ENCODE measurements around the gene PBX3. TPM values are rescaled to one million over a fixed set of nuclear protein-coding genes. Genes with fewer than 3 reads are reported as not detected.

PBX3 gene
- total and polyA plus RNA-seq, 2 donors (not counting 1 experiment from before 2014, with no cell fraction given): 35.8 to 51.8 TPM

DNA sequence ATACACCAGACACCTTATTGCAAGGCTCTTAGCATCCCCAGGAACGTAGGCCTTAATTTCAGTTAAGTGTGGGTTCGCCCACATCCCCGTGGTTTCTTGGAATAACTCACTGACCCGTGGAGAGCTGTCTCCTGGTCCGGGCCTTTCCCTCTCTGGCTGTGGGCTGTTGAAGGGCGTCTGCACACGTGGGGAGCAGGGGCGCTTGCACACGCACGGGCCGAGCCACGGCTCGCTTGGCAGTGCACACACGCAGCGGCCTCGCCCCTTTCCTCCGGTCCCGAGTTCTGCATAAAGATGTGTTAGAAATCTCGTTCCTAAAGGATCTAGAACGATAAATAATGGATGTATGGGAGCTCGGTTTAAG is 141.9 kb downstream of the PBX3 start:
- DNase-seq (ENCODE audit: low read depth in 2 of 2): peak; percentile 46 to 56
- H3K4me1 ChIP-seq (ENCODE audit: control insufficient read depth, extremely low read depth, insufficient read depth, low read length): peaks cover 8% of the 10 kb centered on the region
- H3K9me3 ChIP-seq (ENCODE audit: control insufficient read depth, insufficient read depth, low read depth, low read length): no peaks in the 10 kb centered on the region
- H4K20me1 ChIP-seq (ENCODE audit: control insufficient read depth, extremely low read depth, insufficient read depth, low read length): no peaks in the 10 kb centered on the region
- peak overlapping the region; percentile 91 for H3K4me2 ChIP-seq (ENCODE audit: extremely low read depth, insufficient read depth, low read length)
- H3K9ac ChIP-seq (ENCODE audit: insufficient read depth, low read length): peak overlapping the region; percentile 66
- H3K27me3 ChIP-seq (ENCODE audit: control insufficient read depth, insufficient read depth, low read length): no peaks in the 10 kb centered on the region
- peak overlapping the region; percentile 34 for H2AFZ ChIP-seq (ENCODE audit: low read length)
- peak overlapping the region; percentile 66 for H3K27ac ChIP-seq (ENCODE audit: insufficient read depth, low read length)
- no peak for TF ChIP-seq EZH2 (IDR thresholded peaks at IDR 0.05; ENCODE audit: low read length, missing control alignments)
- no peak for TF ChIP-seq CTCF (conservative IDR thresholded peaks at IDR 0.05 in 1 of 2, IDR thresholded peaks at IDR 0.05 in 1 of 2; ENCODE audit: low read depth in 1 of 2, low read length in 2 of 2)
- H3K4me3 ChIP-seq (replicated peaks in 1 of 4; ENCODE audit: control extremely low read depth in 1 of 4, insufficient read depth in 1 of 4, low read depth in 3 of 4, low read length in 4 of 4): peak overlapping the region; percentile 51 to 61 (median 56)
- peaks cover 58% of the 10 kb centered on the region for H3K79me2 ChIP-seq (ENCODE audit: control insufficient read depth, insufficient read depth, low read length)
- H3K36me3 ChIP-seq (ENCODE audit: control insufficient read depth, insufficient read depth, low read length): no peaks in the 10 kb centered on the region

DNA sequence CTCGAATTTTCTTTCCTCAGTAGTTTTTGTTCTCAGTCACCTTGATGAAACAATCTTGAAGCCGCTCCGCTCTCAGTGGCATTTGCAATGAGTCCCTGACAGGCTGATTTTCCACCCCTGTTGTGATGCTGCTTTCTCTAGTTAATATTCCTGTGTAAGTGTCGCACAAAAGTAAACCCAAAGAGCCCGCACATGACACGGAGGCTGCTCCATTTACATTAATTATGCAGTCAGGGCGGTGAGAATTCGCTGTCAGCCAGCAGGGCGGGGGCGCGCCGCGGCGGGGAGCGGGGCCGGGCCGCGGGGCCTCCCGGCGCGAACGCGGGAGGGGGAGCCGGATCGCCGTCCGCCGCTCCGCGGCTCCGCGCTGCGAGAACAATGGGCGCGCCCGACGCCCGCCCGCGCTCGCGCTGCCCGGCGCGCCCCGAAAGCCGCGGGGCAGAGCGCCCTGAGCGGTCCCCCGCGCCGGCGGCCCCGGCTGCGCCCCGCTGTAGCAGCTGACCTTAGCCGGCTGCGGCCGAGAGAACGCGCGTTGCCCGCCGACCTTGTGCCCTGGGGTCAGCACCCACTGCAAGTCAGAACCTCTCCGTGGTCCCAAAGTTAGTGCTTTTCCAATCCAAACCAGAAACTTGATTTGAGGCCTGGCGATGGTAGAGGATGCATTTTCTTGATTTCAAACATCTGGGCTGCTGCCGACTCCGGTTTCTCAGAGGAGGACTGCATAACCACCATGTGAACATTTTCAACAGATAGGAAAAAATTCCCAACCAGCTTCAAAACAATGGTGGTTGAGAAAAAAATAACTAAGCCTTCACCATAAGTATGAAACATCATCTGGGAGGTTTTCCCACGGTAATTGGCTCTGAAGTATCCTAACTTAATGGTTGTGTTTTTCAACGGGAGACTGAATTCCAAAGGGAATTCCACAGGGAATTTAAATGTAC is 142.6 kb downstream of the PBX3 start:
- DNase-seq (ENCODE audit: low read depth in 2 of 2): peak; percentile 62 to 78
- Histone ChIP-seq H3K4me2 (ENCODE audit: extremely low read depth, insufficient read depth, low read length) (peak overlapping the region; percentile 91), H3K9ac (ENCODE audit: insufficient read depth, low read length) (peak overlapping the region; percentile 66), H3K4me3 (replicated peaks in 1 of 4; ENCODE audit: control extremely low read depth in 1 of 4, insufficient read depth in 1 of 4, low read depth in 3 of 4, low read length in 4 of 4) (peak overlapping the region; percentile 51 to 69 (median 58)), H3K9me3 (ENCODE audit: control insufficient read depth, insufficient read depth, low read depth, low read length) (no peaks in the 10 kb centered on the region), H3K27ac (ENCODE audit: insufficient read depth, low read length) (peak overlapping the region; percentile 66), H3K79me2 (ENCODE audit: control insufficient read depth, insufficient read depth, low read length) (peaks cover 56% of the 10 kb centered on the region), H4K20me1 (ENCODE audit: control insufficient read depth, extremely low read depth, insufficient read depth, low read length) (no peaks in the 10 kb centered on the region), H3K4me1 (ENCODE audit: control insufficient read depth, extremely low read depth, insufficient read depth, low read length) (peaks cover 8% of the 10 kb centered on the region), H3K36me3 (ENCODE audit: control insufficient read depth, insufficient read depth, low read length) (no peaks in the 10 kb centered on the region), H2AFZ (ENCODE audit: low read length) (peak overlapping the region; percentile 65), H3K27me3 (ENCODE audit: control insufficient read depth, insufficient read depth, low read length) (no peaks in the 10 kb centered on the region)
- TF ChIP-seq EZH2 (IDR thresholded peaks at IDR 0.05; ENCODE audit: low read length, missing control alignments) (no peak), CTCF (conservative IDR thresholded peaks at IDR 0.05 in 1 of 2, IDR thresholded peaks at IDR 0.05 in 1 of 2; ENCODE audit: low read depth in 1 of 2, low read length in 2 of 2) (no peak)

- no peaks in the 10 kb centered on the region for H4K20me1 ChIP-seq (ENCODE audit: control insufficient read depth, extremely low read depth, insufficient read depth, low read length)
- peaks cover 8% of the 10 kb centered on the region for H3K4me1 ChIP-seq (ENCODE audit: control insufficient read depth, extremely low read depth, insufficient read depth, low read length)
- no peak overlapping the region for H2AFZ ChIP-seq (ENCODE audit: low read length)
- H3K79me2 ChIP-seq (ENCODE audit: control insufficient read depth, insufficient read depth, low read length): peaks cover 53% of the 10 kb centered on the region
- H3K9me3 ChIP-seq (ENCODE audit: control insufficient read depth, insufficient read depth, low read depth, low read length): no peaks in the 10 kb centered on the region
- H3K4me2 ChIP-seq (ENCODE audit: extremely low read depth, insufficient read depth, low read length): no peak overlapping the region
- H3K36me3 ChIP-seq (ENCODE audit: control insufficient read depth, insufficient read depth, low read length): no peaks in the 10 kb centered on the region
- H3K27ac ChIP-seq (ENCODE audit: insufficient read depth, low read length): no peak overlapping the region
- DNase-seq (ENCODE audit: low read depth in 2 of 2): no peak
- H3K4me3 ChIP-seq (replicated peaks in 1 of 4; ENCODE audit: control extremely low read depth in 1 of 4, insufficient read depth in 1 of 4, low read depth in 3 of 4, low read length in 4 of 4): no peak overlapping the region
- no peak for TF ChIP-seq EZH2 (IDR thresholded peaks at IDR 0.05; ENCODE audit: low read length, missing control alignments)
- TF ChIP-seq CTCF (conservative IDR thresholded peaks at IDR 0.05 in 1 of 2, IDR thresholded peaks at IDR 0.05 in 1 of 2; ENCODE audit: low read depth in 1 of 2, low read length in 2 of 2): no peak
- no peak overlapping the region for H3K9ac ChIP-seq (ENCODE audit: insufficient read depth, low read length)
- H3K27me3 ChIP-seq (ENCODE audit: control insufficient read depth, insufficient read depth, low read length): no peaks in the 10 kb centered on the region
Measured at GRCh38 chr9:125890826-125891225, 143.7 kb downstream of the PBX3 start.
